C4-2B (cell line): ENCODE results near the gene RFNG.

Source experiments
- H3K27ac ChIP-seq: fragments of 450-650 bp; 2 replicates; pipeline ENCODE4 v1.5.1; 2017
- ZFX ChIP-seq: fragments of 450-650 bp; IDR thresholded peaks from 2 replicates; pipeline ENCODE4 v1.6.1; 2017
- TF ChIP-seq, protein P1 (sequence below): fragments of 450-650 bp; conservative IDR thresholded peaks from 2 replicates; pipeline ENCODE4 v1.5.1; 2017; ENCODE audit warnings: mild to moderate bottlenecking

RFNG gene

DNA sequence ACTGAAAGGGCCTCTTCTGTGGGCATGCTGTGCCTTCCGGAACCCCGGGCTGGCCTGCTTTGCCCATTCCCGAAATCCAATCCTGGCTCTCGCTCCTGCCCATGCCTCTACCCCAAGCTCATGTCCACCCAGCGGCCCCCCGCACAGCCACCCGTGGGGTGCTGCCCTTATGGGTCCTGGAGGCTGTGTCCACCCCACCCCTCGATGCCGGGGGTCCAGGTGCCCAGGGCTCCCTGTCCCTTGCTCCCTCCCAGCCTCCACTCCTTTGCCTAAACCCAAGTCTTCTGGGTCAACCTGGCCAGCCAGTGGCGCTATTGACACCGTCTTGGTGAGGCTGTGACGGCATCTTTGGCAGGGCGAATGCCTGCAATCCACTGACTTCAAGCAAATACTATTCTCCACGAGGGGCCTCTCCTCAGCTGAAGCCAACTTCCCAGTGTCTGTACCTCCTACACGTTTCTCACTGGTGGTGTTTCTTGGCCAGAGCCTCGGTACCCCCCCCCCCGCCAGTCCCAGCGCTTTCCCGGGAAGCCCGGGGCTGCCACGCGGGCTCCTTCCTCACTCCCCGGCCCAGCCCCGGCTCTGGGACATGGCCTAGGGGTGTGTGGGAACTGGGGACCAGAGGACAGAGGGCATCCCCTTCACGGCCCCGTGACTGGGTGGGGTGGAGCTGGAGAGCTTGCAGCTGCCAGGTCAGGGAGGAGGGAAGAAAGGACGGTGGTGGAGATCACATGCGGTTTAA is 26.2 kb upstream of the RFNG start:
- no peak for TF ChIP-seq ZFX
- TF ChIP-seq, protein P1, sequence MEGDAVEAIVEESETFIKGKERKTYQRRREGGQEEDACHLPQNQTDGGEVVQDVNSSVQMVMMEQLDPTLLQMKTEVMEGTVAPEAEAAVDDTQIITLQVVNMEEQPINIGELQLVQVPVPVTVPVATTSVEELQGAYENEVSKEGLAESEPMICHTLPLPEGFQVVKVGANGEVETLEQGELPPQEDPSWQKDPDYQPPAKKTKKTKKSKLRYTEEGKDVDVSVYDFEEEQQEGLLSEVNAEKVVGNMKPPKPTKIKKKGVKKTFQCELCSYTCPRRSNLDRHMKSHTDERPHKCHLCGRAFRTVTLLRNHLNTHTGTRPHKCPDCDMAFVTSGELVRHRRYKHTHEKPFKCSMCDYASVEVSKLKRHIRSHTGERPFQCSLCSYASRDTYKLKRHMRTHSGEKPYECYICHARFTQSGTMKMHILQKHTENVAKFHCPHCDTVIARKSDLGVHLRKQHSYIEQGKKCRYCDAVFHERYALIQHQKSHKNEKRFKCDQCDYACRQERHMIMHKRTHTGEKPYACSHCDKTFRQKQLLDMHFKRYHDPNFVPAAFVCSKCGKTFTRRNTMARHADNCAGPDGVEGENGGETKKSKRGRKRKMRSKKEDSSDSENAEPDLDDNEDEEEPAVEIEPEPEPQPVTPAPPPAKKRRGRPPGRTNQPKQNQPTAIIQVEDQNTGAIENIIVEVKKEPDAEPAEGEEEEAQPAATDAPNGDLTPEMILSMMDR = no peak
- H3K27ac ChIP-seq = no peak overlapping the region

DNA sequence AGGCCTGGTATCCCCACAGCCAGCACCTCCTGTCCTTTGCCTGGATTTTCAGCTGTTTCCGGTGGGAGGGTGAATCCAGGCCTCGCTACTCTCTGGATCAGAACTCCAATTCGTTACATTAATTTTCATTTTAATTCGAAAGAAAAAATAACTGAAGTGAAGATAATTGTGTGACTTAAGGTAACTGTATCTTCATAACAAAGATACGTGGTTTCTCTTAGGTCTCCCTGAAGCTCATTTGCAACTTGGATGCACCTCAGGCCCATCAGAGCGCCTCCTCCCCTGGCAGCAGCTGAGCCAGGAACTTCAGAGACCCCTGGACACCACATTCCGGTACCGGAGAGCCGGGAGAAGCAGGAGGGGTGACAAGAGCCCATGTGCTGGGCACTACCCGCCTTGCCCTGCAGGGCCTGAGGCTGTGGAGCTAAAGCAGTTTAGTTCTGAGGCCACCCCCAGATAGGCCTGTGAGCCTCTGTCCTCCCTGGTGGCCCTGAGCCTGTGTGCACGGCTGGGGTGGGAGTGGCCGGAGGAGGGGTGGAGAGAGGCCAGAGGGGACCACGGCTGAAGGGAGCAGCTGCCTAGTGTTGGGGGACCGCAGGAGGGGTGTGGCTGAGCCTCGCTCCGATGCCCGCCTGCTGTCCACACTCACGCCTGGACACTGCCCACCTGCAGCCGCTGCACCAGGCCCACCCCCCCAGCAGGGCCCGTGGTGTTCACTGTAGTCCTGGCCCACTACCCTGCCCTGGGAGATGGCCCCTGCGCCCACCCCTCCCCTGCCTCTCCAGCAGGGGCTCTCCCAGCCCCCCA is 25.4 kb upstream of the RFNG start:
- no peak overlapping the region for H3K27ac ChIP-seq
- TF ChIP-seq, protein P1 = no peak
- no peak for TF ChIP-seq ZFX

DNA sequence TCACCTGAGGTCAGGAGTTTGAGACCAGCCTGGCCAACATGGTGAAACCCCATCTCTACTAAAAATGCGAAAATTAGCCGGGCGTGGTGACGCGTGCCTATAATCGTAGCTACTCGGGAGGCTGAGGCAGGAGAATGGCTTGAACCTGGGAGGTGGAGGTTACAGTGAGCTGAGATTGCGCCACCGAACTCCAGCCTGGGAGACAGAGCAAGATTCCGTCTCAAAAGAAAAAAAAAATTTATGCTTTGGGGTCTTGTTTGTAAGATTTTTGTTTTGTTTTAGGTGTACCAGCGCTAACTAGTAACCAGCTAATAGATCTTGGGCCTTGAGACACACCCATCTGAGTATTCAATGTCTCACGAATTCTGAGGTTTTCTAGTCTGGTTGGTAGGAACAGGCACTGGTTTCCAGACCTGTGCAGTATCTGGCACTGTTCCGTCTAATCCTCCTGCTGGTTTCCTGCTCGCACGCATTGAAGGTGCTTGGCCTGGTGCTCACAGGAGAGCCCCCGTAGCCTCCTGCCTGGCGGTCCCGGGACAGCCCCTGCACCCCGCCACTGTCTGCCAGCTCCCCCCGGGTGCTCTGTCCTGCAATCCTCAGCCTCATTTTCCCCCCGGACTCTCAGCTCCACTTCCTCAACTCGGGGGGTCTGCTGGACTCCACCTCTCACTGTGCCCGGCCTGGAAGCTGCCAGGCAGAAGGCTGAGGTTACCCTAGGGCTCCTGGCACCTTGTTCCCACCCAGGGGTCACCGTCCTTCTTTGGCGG is 24.6 kb upstream of the RFNG start:
- peak overlapping the region; percentile 3; the same call in 1 of the 2 replicates for H3K27ac ChIP-seq
- TF ChIP-seq ZFX = no peak
- TF ChIP-seq, protein P1 = no peak

DNA sequence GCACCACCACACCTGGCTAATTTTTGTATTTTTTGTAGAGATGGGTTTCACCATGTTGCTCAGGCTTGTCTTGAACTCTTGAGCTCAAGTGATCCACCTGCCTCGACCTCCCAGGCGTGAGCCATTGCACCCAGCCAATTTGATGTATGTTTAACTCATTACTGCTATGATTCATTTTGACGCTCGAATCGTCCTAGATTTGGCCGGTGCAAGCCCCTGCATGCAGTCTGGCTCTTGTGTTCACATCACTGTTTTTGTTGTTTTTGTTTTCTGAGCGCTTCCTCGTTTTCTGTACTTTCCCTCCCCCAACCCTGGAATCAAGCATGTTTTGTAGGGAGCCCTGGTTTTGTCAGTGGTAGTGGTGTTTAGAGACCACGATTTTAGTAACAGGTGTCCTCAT is 21.8 kb upstream of the RFNG start:
- peak overlapping the region; percentile 2; the same call in 1 of the 2 replicates for H3K27ac ChIP-seq
- TF ChIP-seq, protein P1 = no peak
- no peak for TF ChIP-seq ZFX

- no peak for TF ChIP-seq ZFX
- TF ChIP-seq, protein P1 = no peak
- peak overlapping the region; percentile 2; the same call in 1 of the 2 replicates for H3K27ac ChIP-seq
Observed at GRCh38 chr17:82072827-82073226, 21.2 kb upstream of the RFNG start.

GRCh38 chr17:82070611-82071010 is 19.0 kb upstream of the RFNG start:
- H3K27ac ChIP-seq = no peak overlapping the region
- TF ChIP-seq, protein P1 = no peak
- TF ChIP-seq ZFX = no peak
